Lower lobe of right lung (tissue), 2 donors: ENCODE results near the gene ITM2C. TPM values are rescaled to one million over a fixed set of nuclear protein-coding genes. Genes with fewer than 3 reads are reported as not detected.

Experiments
- ATAC-seq, 2 donors: fragments of 200-7000 bp; cut with Tn5 transposase; one replicate each; pipeline ENCODE4 v1.9.1; 2020 to 2022; ENCODE audit warnings: mild to moderate bottlenecking in 2 of 2, moderate library complexity in 2 of 2
- DNase-seq: peaks from one replicate; pipeline ENCODE4 v3.0.0-alpha.2; 2020
- H3K27ac ChIP-seq: fragments of 200-600 bp; one replicate; pipeline ENCODE4 v1.8.0; 2022
- H3K27me3 ChIP-seq: fragments of 200-600 bp; one replicate; pipeline ENCODE4 v1.8.0; 2022; ENCODE audit warnings: low read depth
- H3K36me3 ChIP-seq: fragments of 200-600 bp; one replicate; pipeline ENCODE4 v1.8.0; 2022; ENCODE audit warnings: mild to moderate bottlenecking
- H3K4me1 ChIP-seq: fragments of 200-600 bp; one replicate; pipeline ENCODE4 v1.8.0; 2022
- H3K4me3 ChIP-seq: fragments of 200-600 bp; one replicate; pipeline ENCODE4 v1.8.0; 2022; ENCODE audit warnings: mild to moderate bottlenecking
- H3K9me3 ChIP-seq: fragments of 200-600 bp; one replicate; pipeline ENCODE4 v1.8.0; 2022
- CTCF ChIP-seq: fragments of 200-600 bp; IDR thresholded peaks from one replicate; pipeline ENCODE4 v1.8.0; 2022; ENCODE audit warnings: antibody characterized with exemption, mild to moderate bottlenecking
- intact Hi-C: fragments of 100-400 bp; cut with DNase I; formaldehyde crosslinking; loops from one replicate; pipeline ENCODE4 v1.11.0; 2022
- total RNA-seq: library from RNA; stranded (reverse); fragmentation: NEBNext Ultra II Directional; extraction: Animal tissue kit (Norgen Biotek cat#: 25700); gene quantifications from one replicate; pipeline ENCODE4 v1.2.1, GENCODE V29; 2021
- donor health status: DM: no; HTN: yes; CAD: no; lungs with severe emphysema.

The ITM2C gene
- total RNA-seq, 1 donor from 2014 or later = 27.6 TPM

DNA sequence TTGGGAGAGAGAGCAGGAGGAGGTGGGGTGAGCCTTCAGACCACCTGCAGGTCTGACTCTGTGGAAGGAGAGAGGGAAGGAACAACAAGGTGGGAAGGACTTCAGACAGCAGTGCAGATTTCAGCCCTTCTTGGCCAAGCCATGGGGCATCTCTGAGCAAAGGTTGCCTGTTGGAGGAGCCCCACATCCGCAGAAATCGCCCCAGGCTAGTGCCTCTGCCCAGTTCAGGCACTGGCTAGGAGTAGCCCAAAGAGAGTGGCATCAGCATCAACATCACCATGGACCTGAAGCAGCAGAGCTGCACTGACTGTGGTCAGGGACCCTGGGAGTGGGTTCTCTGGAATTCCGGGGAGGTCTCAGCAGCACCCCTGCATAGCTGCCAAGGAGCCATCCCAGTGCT is 50.1 kb downstream of the ITM2C start:
- DNase-seq (peak; percentile 23), ATAC-seq (no peak)
- Histone ChIP-seq H3K36me3 (no peaks in the 10 kb centered on the region), H3K27ac (no peak overlapping the region), H3K4me1 (no peaks in the 10 kb centered on the region), H3K27me3 (no peaks in the 10 kb centered on the region), H3K9me3 (no peaks in the 10 kb centered on the region), H3K4me3 (no peak overlapping the region)
- TF ChIP-seq CTCF = no peak
- intact Hi-C loops = no loop called here

DNA sequence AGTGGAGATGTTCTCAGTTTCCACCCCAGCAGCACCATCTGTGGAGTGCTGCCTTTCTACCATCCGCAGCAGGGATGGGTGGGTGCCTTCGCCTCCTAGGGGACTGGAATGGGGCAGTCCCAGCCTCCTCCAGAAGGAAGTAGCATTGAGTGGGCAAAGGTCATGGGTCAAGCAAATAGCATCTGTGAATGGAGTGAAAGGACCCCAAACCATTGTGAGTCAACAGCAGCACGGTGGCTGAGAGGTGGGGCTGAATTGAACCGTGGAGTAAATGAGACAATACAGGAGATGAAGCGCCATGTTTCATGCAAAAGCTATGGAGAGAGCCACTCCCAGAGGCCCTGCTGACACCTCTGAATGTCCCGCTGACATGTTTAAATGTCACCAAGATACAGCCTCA is 50.6 kb downstream of the ITM2C start:
- intact Hi-C loops = no loop called here

GRCh38 chr2:230916218-230916617 is 51.5 kb downstream of the ITM2C start:
- no peak overlapping the region for H3K4me3 ChIP-seq
- H3K27me3 ChIP-seq = no peaks in the 10 kb centered on the region
- no peak overlapping the region for H3K27ac ChIP-seq
- ATAC-seq = no peak
- no peak for TF ChIP-seq CTCF
- DNase-seq = peak; percentile 9
- H3K9me3 ChIP-seq = no peaks in the 10 kb centered on the region
- H3K4me1 ChIP-seq = no peaks in the 10 kb centered on the region
- H3K36me3 ChIP-seq = no peaks in the 10 kb centered on the region
- intact Hi-C loops = no loop called here

More for the DNA sequence above, 50.6 kb downstream of the ITM2C start:
- ATAC-seq (no peak), DNase-seq (no peak)
- no peak overlapping the region for H3K4me3 ChIP-seq
- no peak for TF ChIP-seq CTCF
- no peaks in the 10 kb centered on the region for H3K36me3 ChIP-seq
- H3K4me1 ChIP-seq = no peaks in the 10 kb centered on the region
- H3K27me3 ChIP-seq = no peaks in the 10 kb centered on the region
- H3K27ac ChIP-seq = no peak overlapping the region
- H3K9me3 ChIP-seq = no peaks in the 10 kb centered on the region

DNA sequence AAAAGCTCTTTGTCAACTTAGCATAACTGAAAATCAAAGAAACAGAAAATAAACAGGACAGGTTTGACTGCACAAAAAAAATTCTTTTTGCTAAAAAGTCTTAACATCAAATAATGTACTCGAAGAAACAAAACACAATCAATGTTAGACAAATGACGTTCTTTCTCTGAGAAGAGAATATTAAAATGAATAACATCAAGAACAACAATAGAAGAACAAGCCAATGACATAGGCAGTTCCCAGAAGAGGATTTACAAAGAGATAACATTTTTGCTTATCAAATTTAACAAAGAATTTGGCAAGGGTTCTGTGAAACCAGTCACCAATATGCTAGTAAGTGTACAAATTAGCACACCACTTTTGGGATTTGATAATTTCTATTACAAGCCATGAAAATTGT is 54.5 kb downstream of the ITM2C start:
- H3K9me3 ChIP-seq = no peaks in the 10 kb centered on the region
- DNase-seq = no peak
- no peak overlapping the region for H3K4me3 ChIP-seq
- no peaks in the 10 kb centered on the region for H3K36me3 ChIP-seq
- H3K4me1 ChIP-seq = no peaks in the 10 kb centered on the region
- intact Hi-C loops = no loop called here
- TF ChIP-seq CTCF = no peak
- no peak overlapping the region for H3K27ac ChIP-seq
- H3K27me3 ChIP-seq = no peaks in the 10 kb centered on the region
- no peak for ATAC-seq

GRCh38 chr2:230919681-230920080 is 54.9 kb downstream of the ITM2C start:
- DNase-seq (no peak), ATAC-seq (no peak)
- H3K9me3 ChIP-seq = no peaks in the 10 kb centered on the region
- H3K4me3 ChIP-seq = no peak overlapping the region
- intact Hi-C loops = no loop called here
- no peak for TF ChIP-seq CTCF
- H3K27ac ChIP-seq = no peak overlapping the region
- no peaks in the 10 kb centered on the region for H3K4me1 ChIP-seq
- H3K36me3 ChIP-seq = no peaks in the 10 kb centered on the region
- H3K27me3 ChIP-seq = no peaks in the 10 kb centered on the region

GRCh38 chr2:230920167-230920566 is 55.4 kb downstream of the ITM2C start:
- TF ChIP-seq CTCF = no peak
- Histone ChIP-seq H3K4me1 (no peaks in the 10 kb centered on the region), H3K4me3 (no peak overlapping the region), H3K9me3 (no peaks in the 10 kb centered on the region), H3K27me3 (no peaks in the 10 kb centered on the region), H3K27ac (no peak overlapping the region), H3K36me3 (no peaks in the 10 kb centered on the region)
- ATAC-seq (no peak), DNase-seq (no peak)
- intact Hi-C loops = no loop called here
